Activated CD4-positive, alpha-beta T cell treated with anti-CD3 and anti-CD28 coated beads, Interleukin-2, amount 50 U/mL, for 48 hours (primary cell): ENCODE measurements around the gene LRRC71.

ENCODE experiments used
- DNase-seq, 2 experiments: peaks; one replicate each; pipeline ENCODE4 v3.0.0-alpha.2; 2020

The LRRC71 gene

DNA sequence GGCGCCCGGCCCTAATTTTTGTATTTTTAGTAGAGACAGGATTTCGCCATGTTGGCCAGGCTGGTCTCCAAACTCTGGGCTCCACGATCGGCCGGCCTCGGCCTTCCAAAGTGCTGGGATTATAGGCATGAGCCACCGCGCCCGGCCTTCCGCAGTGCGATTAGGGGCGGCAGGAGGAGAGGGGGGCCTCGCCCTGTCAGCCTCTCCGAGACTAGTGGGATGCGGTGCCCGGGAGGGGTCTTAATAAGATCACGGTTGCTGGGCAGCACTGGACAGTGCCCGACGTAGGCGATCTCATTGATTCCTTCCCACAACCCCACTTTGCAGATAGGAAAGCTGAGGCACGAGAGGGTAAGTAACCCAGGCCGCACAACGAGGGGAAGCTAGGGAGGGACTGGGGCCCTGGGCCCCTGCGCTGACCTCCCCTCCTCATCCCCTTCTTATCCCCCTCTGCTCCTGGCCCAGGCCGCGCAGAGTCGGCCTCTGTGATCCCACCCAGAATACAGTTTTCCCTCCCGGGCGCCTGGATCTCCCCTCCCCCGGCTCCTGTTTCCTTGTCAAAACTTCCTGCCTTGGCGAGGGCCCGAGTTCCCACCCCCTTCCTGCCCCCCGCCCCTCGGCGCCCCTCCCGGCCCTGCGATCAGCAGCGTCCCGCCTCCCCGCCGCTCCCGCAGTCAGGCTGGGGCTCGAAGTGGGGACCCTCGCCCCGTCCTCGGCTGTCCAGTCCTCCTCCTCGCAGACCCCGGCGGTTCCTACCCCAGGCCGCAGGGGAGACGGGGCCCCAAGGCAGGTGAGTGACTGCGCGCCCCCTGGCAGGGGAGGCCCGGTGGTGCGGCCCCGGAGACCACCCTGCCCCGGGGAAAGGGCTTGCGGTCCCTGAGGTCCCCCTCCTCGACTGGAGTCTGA is 27.1 kb upstream of the LRRC71 start, which contains the start of gene PEAR1:
PEAR1 (plus strand) TSS at position 671 of the 906 bp plus-strand sequence. CDS start 10,209 bp downstream, outside the sequence.
- DNase-seq, result no peak

- no peak for DNase-seq
Measured at GRCh38 chr1:156894001-156894400, 26.4 kb upstream of the LRRC71 start.

DNA sequence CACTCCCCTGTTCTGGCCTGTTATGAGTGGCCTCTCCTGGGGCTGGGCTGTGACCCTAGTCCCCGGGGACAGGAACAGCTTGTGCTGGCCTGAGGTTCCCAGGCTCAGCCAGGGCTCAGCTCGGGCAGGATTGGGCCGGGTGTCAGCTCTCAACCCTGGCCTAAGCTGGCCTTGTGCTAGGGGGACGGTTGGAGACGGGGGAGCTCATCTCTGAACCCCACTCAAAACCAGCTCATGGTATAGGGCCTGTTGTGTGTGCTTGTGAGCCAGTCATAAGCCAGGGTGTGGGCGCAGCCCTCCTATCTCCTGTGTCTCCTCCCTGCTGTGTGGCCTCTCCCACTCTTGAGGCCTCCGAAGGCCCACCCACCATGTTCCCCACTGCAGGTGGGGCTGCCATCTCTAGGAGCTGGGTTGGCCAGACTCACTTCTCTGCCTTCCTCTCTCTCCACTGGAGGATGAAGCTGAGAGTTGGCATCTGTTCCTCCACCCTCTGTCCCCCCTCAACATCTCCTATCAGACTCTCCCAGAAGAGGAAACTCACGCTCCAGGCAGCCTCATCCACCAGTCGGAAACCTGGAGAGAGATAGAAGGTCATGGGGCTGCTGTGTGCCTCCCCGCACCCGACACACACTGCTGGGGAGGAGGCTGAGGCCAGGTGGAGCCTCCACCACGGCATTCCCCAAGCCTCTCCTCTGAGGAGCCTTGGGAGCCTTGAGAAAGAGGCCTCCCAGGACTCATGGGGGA is 25.5 kb upstream of the LRRC71 start:
- DNase-seq, result no peak

GRCh38 chr1:156895455-156895812 is 25.0 kb upstream of the LRRC71 start:
- DNase-seq, result no peak

DNA sequence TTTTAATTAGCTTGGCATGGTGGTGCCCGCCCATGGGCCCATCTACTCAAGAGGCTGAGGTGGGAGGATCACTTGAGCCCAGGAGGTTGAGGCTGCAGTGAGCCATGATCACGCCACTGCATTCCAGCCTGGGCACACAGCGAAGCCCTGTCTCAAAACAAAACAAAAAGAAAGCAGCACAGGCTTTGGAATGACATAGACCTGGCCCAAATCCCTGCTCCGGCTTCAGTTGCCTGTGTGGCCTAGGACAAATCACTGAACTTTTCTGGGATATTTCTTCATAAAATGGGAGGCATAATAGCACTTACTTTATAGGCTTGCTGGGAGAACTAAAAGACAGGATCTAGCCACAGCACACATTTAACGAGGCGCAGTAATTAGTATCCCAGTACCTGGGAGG is 24.5 kb upstream of the LRRC71 start:
- no peak for DNase-seq

GRCh38 chr1:156896490-156897033 is 23.9 kb upstream of the LRRC71 start:
- no peak for DNase-seq

GRCh38 chr1:156897078-156897825 is 23.2 kb upstream of the LRRC71 start:
- no peak for DNase-seq

GRCh38 chr1:156898161-156898566 is 22.3 kb upstream of the LRRC71 start:
- DNase-seq, result no peak

GRCh38 chr1:156898971-156899664 is 21.3 kb upstream of the LRRC71 start:
- DNase-seq, result no peak

DNA sequence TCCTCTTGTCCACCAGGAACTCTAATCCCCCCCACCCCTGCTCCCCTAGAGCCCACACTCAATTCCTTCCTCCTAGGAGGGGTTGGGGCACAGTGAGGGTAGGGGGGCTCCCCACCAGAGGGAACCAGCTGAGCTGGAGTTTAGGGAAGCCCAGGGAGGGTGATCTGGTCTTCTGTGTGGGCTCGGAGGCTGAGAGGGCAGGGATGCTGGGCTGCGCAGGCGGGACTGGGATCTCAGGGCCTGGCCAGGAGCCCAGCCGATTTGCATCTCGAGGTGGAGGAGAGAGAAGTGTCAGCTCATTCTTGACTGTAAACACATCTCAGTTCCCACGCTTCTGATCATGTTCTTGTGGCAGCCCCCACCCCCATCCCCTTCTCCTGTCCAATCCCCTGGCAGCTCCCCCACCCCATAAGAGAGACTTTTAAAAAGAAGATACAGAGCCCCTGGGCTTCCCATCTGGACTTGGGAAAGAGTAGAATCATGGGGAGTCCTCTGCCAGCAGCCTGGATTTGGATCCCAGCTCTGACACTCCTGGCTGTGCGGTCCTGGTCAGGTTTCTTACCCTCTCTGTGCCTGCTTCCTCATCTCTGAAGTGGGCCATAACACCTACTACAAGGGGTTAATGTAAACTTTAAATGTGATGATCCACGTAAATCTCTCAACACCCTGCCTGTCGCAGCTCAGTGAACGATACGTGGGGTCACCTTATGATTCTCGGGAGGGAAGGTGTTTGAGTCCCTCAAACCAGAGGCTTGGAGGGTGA is 20.3 kb upstream of the LRRC71 start:
- no peak for DNase-seq

DNA sequence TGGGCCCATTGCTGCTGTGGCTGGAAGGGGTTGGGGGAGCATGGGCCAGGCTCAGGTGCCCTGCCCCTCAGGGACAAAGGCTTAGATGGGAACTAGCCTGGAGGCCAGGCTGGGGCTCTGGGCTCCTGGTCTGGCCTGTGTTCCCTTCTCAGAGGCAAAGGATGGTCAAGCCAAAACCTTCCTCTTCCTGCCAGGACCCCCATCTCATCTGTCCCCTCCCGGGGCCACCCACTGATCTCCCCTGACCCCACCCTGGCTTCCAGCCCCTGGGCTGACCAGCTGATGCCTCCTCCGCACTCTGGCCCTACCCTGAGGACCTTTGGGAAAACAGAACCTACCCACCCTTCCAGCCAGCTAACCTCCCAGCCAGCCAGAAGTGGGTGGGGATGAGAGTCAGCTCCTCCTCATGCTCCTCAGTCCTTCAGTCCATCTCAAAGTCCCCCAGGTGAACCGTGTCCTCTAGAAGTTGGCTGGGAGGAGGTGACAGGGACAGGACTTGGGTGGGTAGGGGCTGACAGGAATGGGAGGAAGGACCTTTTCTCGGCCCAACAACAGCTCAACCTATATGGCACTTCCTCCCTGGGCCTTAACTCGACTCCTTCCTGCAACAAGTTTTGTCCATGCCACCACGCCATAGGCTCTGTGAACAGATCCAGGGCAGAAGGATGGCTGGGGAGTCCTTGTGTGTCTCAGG is 19.4 kb upstream of the LRRC71 start:
- no peak for DNase-seq

DNA sequence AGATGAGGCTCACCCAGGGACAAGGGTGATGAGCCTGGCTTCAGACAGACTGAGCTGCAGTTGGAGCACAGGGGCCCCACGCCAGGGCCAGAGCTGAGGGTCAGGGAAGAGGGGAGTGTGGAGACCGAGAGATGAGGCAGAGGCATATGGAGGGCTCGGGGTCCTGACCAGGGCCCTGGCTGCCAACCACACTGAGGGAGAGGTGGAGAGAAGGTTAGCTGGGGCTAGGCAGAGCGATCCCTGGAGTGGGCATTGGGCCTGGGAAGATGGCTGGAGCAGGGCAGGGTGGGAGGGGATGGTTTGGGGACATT is 18.9 kb upstream of the LRRC71 start:
- no peak for DNase-seq

- no peak for DNase-seq
Measured at GRCh38 chr1:156901966-156902915, 18.2 kb upstream of the LRRC71 start.

- DNase-seq, result no peak
Measured at GRCh38 chr1:156903328-156904091, 16.9 kb upstream of the LRRC71 start.

DNA sequence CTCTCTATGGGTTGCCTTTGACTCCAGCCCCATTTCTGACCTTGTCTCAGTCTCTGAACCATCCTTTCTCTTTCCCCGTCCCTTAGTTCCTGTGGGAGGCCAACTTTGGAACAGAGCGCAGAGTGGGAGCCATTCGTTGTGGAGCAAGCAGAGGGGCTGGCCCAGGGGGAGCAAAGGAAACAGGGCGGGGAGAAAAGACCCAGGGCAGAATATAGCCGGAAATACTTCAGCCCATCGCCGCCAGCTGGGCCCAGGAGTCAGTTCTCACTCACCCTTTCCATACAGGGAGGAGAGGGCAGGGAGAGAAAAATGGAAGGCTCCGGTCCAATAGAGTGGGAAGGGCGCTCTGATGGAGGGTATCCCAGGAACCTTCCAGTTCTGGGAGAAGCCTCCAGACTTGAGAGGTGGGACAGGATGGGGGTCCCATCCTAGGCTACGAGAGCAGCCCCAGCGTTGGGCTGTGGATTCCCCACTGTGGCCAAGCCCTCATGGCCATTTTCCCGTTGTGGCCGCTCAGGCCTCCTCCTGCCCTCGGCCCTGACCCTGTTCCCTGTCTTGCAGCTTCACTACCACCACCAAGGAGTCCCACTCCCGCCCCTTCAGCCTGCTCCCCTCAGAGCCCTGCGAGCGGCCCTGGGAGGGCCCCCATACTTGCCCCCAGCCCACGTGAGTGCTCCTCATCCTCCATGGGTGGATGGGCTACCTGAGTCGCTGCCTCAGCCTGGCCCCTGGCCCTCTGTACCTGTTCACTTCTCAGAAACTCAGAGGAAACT is 16.1 kb upstream of the LRRC71 start:
- DNase-seq, result no peak

GRCh38 chr1:156905176-156905575 is 15.3 kb upstream of the LRRC71 start:
- DNase-seq, result no peak

GRCh38 chr1:156905651-156906050 is 14.8 kb upstream of the LRRC71 start:
- no peak for DNase-seq

- no peak for DNase-seq
Measured at GRCh38 chr1:156906206-156906906, 14.1 kb upstream of the LRRC71 start.
